GM21825 (cell line): ENCODE data around the gene GDA.

Source experiments
- ATAC-seq: cut with Tn5 transposase; IDR thresholded peaks from one replicate; pipeline ENCODE4 v1.9.1; 2021; ENCODE audit warnings: mild to moderate bottlenecking, moderate library complexity; ENCODE audit not compliant: unreplicated experiment

Gene GDA

DNA sequence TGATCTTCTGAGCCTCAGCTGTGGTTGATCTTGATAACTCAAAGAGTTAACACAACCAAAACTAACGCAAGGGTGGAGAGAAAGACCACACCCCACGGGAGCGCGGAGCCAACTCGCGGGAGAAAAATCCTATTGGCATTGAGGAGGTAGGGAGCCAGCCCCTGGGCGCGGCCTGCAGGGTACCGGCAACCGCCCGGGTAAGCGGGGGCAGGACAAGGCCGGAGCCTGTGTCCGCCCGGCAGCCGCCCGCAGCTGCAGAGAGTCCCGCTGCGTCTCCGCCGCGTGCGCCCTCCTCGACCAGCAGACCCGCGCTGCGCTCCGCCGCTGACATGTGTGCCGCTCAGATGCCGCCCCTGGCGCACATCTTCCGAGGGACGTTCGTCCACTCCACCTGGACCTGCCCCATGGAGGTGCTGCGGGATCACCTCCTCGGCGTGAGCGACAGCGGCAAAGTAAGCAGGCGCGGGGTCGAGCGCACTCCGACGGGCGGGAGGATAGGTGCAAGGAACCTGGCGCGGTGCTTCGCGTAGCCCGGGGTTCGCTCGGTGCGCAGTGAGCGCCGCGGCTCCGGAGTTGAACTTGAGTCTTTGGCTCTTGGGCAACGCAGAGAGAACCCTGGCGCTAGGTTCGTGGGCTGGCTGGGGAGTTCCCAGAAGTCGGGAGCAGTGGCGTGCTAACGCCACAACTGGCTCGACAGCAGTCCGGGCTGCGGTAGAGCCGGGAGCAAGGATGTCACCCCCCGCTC, at the start of gene GDA:
Gene GDA, plus strand, starts transcription at position 210 of the 745 bp plus-strand sequence. Its CDS starts 120 bp downstream, at position 330.
- ATAC-seq: peak; percentile 47

- no peak for ATAC-seq
Observed at GRCh38 chr9:72102520-72102919, 46.7 kb upstream of the GDA start.

DNA sequence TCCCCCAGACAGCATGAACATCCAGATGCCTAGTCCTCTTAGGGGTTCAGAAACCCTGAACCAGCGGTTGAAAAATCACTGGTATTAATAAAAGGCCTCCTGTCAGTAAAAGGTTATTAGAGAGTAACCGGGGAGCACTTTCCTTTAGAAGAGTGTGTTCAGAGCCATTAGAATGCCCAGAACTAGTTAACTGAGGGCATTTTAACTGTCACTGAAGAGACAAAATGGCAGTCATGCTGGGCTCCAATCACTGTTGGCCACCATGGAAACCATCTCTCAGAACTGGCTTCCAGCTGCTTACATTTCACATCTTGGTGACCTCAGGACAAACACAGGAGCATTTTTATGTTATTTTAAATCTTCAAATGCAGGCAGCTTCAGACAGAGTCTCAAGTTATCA, 36.2 kb upstream of the GDA start:
- ATAC-seq: no peak

- no peak for ATAC-seq
Observed at GRCh38 chr9:72119853-72120252, 29.4 kb upstream of the GDA start.

GRCh38 chr9:72124947-72125346, 24.3 kb upstream of the GDA start:
- no peak for ATAC-seq

- ATAC-seq: no peak
Observed at GRCh38 chr9:72127753-72128152, 21.5 kb upstream of the GDA start.

DNA sequence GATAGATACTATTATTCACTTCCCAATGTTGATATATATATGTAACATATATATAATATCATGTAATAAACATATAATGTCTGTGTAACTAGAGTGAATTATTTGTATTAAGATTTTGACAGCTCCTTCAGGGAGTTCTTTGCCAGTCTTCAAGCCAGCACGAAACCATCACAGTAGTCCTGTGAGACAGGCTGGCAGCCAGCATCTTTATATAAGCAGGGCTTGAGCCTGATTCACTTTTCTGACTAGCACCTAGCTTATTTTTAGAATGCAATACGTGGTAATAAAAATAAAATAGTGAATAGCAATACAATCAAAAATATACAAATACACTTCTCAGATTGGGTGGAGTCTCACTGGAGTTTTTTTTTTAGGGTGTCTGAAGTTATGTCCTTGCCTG, 20.7 kb upstream of the GDA start:
- ATAC-seq: no peak

DNA sequence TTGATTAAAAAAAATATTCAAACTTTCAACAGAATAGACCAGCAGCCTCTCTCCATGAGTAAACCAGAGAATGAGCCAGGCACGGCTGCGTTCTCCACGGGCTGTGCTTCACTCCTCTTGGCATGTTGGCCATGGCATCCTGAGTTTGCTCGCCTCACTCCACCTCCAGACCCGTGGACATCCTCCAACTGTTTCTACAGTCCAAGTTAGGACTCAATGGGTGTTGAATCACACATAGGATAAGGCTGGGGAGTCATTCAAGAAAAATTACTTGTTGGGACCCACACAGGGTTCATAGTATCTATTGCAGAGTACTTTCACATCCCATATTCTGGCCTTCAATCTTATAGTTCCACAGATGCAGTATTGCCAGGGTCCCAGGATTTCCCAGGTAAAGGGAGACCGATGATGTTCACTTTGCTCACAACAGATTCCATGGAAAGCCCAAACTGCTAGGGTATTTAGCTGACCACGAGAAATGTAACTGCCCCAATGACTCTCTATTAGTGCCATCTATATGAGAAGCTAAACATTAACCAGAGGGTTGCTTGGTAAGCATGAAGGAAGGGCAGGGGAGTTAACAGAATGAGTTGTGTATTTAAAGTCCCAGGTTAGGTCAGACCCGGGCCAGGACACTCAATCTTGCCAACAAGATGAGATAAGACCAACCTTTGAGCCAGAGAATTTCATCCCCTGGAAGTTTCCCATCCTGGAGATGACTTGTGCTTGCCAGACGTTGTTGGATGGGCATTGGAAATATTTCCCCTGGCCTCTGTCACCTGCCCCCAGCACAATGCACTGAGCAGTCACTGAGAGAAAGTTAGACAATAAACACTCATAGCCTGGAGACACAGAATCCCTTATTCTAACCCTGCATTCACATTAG, 19.7 kb upstream of the GDA start:
- no peak for ATAC-seq

GRCh38 chr9:72130321-72130720, 18.9 kb upstream of the GDA start:
- no peak for ATAC-seq

DNA sequence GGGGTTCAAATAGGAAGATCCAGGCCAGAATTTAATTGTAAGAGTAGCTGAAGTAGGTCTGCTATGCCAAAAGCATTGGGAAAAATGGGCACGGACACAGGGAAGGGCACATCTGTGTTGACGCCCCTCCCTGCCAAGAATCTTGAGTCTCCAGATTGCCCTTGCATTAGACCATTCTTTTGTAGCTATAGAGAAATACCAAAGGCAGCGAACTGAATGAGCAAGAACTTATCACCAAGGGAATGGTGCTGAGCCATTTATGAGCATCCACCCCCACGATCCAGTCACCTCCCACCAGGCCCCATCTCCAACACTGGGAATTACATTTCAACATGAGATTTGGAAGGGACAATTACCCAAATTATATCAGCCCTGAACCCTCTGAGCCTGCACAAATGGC, 18.0 kb upstream of the GDA start:
- ATAC-seq: no peak

- no peak for ATAC-seq
Observed at GRCh38 chr9:72132052-72132451, 17.2 kb upstream of the GDA start.

DNA sequence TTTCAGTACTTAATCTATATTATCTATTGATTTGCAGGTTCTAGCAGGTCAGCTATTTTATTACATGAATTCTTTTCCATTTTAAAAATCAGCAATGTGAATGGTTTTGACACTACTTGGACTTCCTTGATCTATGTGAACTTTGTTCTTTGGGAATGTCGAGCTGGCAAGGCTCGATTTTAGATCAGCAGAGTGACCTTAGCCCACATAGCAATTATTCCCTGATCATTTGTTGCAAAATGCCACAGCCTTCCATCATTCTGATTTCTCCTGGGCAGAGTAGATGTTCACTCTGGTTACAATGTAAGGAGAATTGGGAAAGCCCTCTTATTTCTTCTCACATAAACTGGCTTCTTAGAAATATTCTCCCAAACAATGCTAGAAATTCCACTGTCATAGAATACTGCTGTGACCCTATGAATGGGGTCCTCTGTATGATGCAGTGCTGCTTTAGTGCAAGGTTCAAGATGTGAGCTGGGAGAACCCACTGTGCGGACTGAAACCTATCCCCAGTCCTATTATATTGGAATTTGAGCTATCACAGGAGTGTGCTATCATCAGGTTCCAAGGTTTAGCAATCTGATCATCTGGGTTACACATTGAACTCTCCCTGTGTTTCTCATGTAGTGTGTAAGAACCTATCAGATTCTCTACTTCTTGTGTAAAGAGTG, 15.7 kb upstream of the GDA start:
- ATAC-seq: no peak

GRCh38 chr9:72134801-72135200, 14.4 kb upstream of the GDA start:
- ATAC-seq: no peak

GRCh38 chr9:72137697-72138365, 11.4 kb upstream of the GDA start:
- ATAC-seq: no peak

- no peak for ATAC-seq
Observed at GRCh38 chr9:72139226-72139625, 10.0 kb upstream of the GDA start.

DNA sequence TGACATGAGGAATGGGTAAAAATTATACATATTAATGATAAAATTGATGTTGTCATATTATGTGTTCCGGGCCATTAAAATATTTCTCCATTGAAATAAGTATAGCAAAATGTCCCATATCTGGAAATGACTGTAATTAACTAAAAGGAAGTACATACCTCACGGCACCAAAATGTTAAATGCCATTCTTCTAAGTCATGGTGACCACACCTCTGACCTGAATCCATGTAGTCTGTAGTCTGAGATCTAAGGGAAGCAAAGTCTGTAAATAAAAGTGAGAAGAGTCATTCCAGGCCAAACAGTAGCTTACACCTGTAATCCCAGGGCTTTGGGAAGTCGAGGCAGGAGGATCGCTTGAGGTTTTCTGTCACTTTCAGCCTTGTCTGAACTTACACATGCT, 8.7 kb upstream of the GDA start:
- no peak for ATAC-seq

DNA sequence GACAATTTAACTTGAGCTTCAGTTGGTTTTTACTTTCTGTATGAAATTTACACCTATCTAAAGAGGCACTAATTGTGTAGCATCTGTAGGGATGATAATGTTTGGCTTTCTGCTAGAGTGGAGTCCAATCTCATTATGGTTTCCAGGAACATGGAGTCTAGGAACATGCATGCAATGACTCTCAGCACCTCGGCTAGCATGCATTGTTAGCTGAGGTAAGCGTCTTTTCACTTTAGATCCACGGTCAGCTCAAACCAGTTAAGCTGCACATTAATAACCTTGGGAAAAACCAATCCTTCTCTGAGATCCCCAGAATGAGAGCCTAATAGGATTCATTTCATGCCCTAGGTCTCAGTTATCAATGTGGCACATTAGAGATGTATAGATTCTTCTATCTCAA, 7.8 kb upstream of the GDA start:
- ATAC-seq: no peak

GRCh38 chr9:72144756-72145492, 4.3 kb upstream of the GDA start:
- no peak for ATAC-seq

- no peak for ATAC-seq
Observed at GRCh38 chr9:72145733-72146505, 3.3 kb upstream of the GDA start.

GRCh38 chr9:72147676-72148075, 1.6 kb upstream of the GDA start:
- ATAC-seq: no peak
